GM23338 (cell line): ENCODE results near the gene ZNF593OS. TPM values are rescaled to one million over a fixed set of nuclear protein-coding genes. Genes with fewer than 3 reads are reported as not detected.

Experiments
- ATAC-seq: fragments of 200-7000 bp; cut with Tn5 transposase; 3 replicates; pipeline ENCODE4 v1.9.1; 2020
- DNase-seq: peaks from one replicate; pipeline ENCODE4 v3.0.0-alpha.2; 2015; ENCODE audit warnings: low spot score
- H2AFZ ChIP-seq: fragments of 200-600 bp; sonication (generic); 2 replicates; pipeline ENCODE4 v1.8.0; 2016; ENCODE audit warnings: antibody characterized with exemption, mild to moderate bottlenecking, moderate library complexity
- H3F3A ChIP-seq: fragments of 200-600 bp; sonication (generic); replicated peaks from 2 replicates; pipeline ENCODE4 v1.8.0; 2017; ENCODE audit warnings: antibody characterized with exemption, mixed run types, low read depth
- H3K27ac ChIP-seq: fragments of 200-600 bp; sonication (generic); 2 replicates; pipeline ENCODE4 v1.6.1; 2016; ENCODE audit warnings: low read depth
- H3K27me3 ChIP-seq: fragments of 200-600 bp; sonication (generic); 2 replicates; pipeline ENCODE4 v1.8.0; 2016; ENCODE audit warnings: mild to moderate bottlenecking, mixed run types, moderate library complexity; ENCODE audit not compliant: insufficient read depth
- H3K36me3 ChIP-seq: fragments of 200-600 bp; sonication (generic); 2 replicates; pipeline ENCODE4 v1.8.0; 2016; ENCODE audit warnings: mild to moderate bottlenecking; ENCODE audit not compliant: insufficient read depth
- H3K4me1 ChIP-seq: fragments of 200-600 bp; sonication (generic); 2 replicates; pipeline ENCODE4 v1.8.0; 2016; ENCODE audit warnings: mild to moderate bottlenecking, moderate library complexity; ENCODE audit not compliant: insufficient read depth
- H3K4me2 ChIP-seq: fragments of 200-600 bp; sonication (generic); 2 replicates; pipeline ENCODE4 v1.7.1; 2017; ENCODE audit warnings: mixed run types
- H3K4me3 ChIP-seq: fragments of 200-600 bp; sonication (generic); 2 replicates; pipeline ENCODE4 v1.6.1; 2016; ENCODE audit warnings: mixed run types
- H3K79me2 ChIP-seq: fragments of 200-600 bp; sonication (generic); replicated peaks from 2 replicates; pipeline ENCODE4 v1.8.0; 2017; ENCODE audit warnings: mild to moderate bottlenecking; ENCODE audit not compliant: insufficient read depth
- H3K9me2 ChIP-seq: fragments of 200-600 bp; sonication (generic); 2 replicates; pipeline ENCODE4 v1.8.0; 2017; ENCODE audit not compliant: insufficient read depth
- H4K20me1 ChIP-seq: fragments of 200-600 bp; sonication (generic); replicated peaks from 2 replicates; pipeline ENCODE4 v1.8.0; 2017; ENCODE audit warnings: mild to moderate bottlenecking; ENCODE audit not compliant: insufficient read depth
- H3K27ac Mint-ChIP-seq: 2 replicates; pipeline ENCODE4 v1.8.0; 2020; ENCODE audit warnings: inconsistent platforms, mild to moderate bottlenecking, moderate library complexity, mixed read lengths
- H3K27me3 Mint-ChIP-seq: 3 replicates; pipeline ENCODE4 v1.8.0; 2022; ENCODE audit warnings: low read depth, mild to moderate bottlenecking, moderate library complexity, mixed read lengths, inconsistent platforms; ENCODE audit not compliant: insufficient read depth, poor library complexity
- H3K36me3 Mint-ChIP-seq: 3 replicates; pipeline ENCODE4 v1.8.0; 2021; ENCODE audit warnings: low read depth, mild to moderate bottlenecking, inconsistent platforms, moderate library complexity, mixed read lengths
- H3K4me1 Mint-ChIP-seq: 3 replicates; pipeline ENCODE4 v1.8.0; 2020; ENCODE audit warnings: mild to moderate bottlenecking, inconsistent platforms, mixed read lengths
- H3K4me3 Mint-ChIP-seq: 3 replicates; pipeline ENCODE4 v1.8.0; 2021; ENCODE audit warnings: moderate library complexity, mild to moderate bottlenecking, inconsistent platforms, mixed read lengths
- H3K9me3 Mint-ChIP-seq: 3 replicates; pipeline ENCODE4 v1.8.0; 2020; ENCODE audit warnings: moderate library complexity, mild to moderate bottlenecking, inconsistent platforms, mixed read lengths
- CREB1 ChIP-seq: fragments of 250-450 bp; sonication (Bioruptor Pico); IDR thresholded peaks from 2 replicates; pipeline ENCODE4 v1.5.0; 2020; ENCODE audit warnings: low read depth, mild to moderate bottlenecking, moderate library complexity
- EZH2 ChIP-seq: fragments of 200-600 bp; sonication (generic); IDR thresholded peaks from one replicate; pipeline ENCODE4 v1.8.0; 2017; ENCODE audit warnings: antibody characterized with exemption, mild to moderate bottlenecking, low read depth; ENCODE audit not compliant: unreplicated experiment
- EZH2phosphoT487 ChIP-seq: fragments of 200-600 bp; sonication (generic); IDR thresholded peaks from one replicate; pipeline ENCODE4 v1.8.1; 2018; ENCODE audit warnings: antibody characterized with exemption; ENCODE audit not compliant: unreplicated experiment
- JUNB ChIP-seq: IDR thresholded peaks from one replicate; pipeline ENCODE4 v1.6.1; 2016; ENCODE audit warnings: antibody characterized with exemption; ENCODE audit not compliant: unreplicated experiment
- NANOG ChIP-seq: IDR thresholded peaks from 2 replicates; pipeline ENCODE4 v1.6.1; 2016; ENCODE audit warnings: antibody characterized with exemption, borderline replicate concordance
- POLR2AphosphoS5 ChIP-seq: IDR thresholded peaks from 2 replicates; pipeline ENCODE4 v1.6.1; 2016; ENCODE audit warnings: antibody characterized with exemption, low read depth
- STAT1 ChIP-seq: IDR thresholded peaks from one replicate; pipeline ENCODE4 v1.6.1; 2016; ENCODE audit warnings: antibody characterized with exemption; ENCODE audit not compliant: unreplicated experiment
- ZNF114 ChIP-seq: fragments of 250-450 bp; sonication (Bioruptor Pico); IDR thresholded peaks from 2 replicates; pipeline ENCODE4 v1.5.0; 2020; ENCODE audit warnings: mild to moderate bottlenecking, moderate library complexity
- ZNF331 ChIP-seq: fragments of 250-450 bp; sonication (Bioruptor Pico); IDR thresholded peaks from 2 replicates; pipeline ENCODE4 v1.5.0; 2020; ENCODE audit warnings: low read depth, mild to moderate bottlenecking, moderate library complexity
- polyA plus RNA-seq: library from polyadenylated mRNA; unstranded; fragments of >200 nt; fragmentation: Nextera tagmentation; extraction: Ambion mirVana; gene quantifications from 2 replicates; pipeline ENCODE4 v1.2.1, GENCODE V29; 2016
- total RNA-seq: library from RNA; depleted of rRNA; stranded (reverse); fragments of >200 nt; shearing (Covaris generic); gene quantifications from 2 replicates; pipeline ENCODE4 v1.2.3, GENCODE V29; 2014
- TF ChIP-seq, protein P1 (sequence below): fragments of 250-450 bp; sonication (Bioruptor Pico); IDR thresholded peaks from 2 replicates; pipeline ENCODE4 v1.5.0; 2020; ENCODE audit warnings: mild to moderate bottlenecking, moderate library complexity
- TF ChIP-seq, protein P2 (sequence below), 2 experiments: fragments of 200-600 bp in 1 of 2; sonication (generic) in 1 of 2; conservative IDR thresholded peaks; 2 replicates each; pipeline versions ENCODE4 v1.5.1 to v1.6.1; 2016 to 2017; ENCODE audit warnings: antibody characterized with exemption in 2 of 2, low read depth in 2 of 2, mild to moderate bottlenecking in 2 of 2, moderate library complexity in 1 of 2
- TF ChIP-seq, protein P3 (sequence below): IDR thresholded peaks from one replicate; pipeline ENCODE4 v1.6.1; 2018; ENCODE audit warnings: antibody characterized with exemption; ENCODE audit not compliant: unreplicated experiment
- TF ChIP-seq, protein P4 (sequence below): IDR thresholded peaks from 2 replicates; pipeline ENCODE4 v1.6.1; 2016; ENCODE audit warnings: antibody characterized with exemption

The ZNF593OS gene
- total and polyA plus RNA-seq, 2 experiments from 2014 or later, result 1.1 TPM; not detected in 1

DNA sequence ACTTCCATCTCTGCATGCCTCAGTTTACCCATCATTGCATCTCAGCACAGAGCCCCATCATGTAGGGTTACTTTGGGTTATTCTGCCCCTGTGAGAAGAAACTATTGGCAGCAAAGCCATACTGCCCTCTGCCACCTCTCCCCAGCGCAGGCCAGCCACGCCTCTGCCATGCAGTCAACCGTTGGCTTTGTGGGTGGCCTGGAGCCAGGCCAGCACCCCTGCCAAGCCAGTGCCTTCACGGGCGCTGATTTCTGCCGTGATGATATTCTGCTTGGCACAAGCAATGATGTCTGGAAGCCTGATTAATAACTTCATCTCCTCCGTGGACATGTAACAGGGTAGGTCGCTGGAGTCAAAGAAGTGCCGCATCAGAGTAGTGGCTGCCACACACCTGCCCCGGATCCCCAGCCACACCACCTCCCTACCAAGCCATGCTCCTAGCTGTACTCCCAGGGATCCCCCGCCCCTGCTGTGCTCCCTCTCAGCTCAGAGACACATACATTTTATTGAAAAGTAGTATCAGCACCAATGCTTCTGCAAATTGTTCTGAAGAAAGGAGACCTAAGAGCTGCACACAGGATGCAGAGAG is 47.4 kb upstream of the ZNF593OS start:
- no peaks in the 10 kb centered on the region for H3F3A ChIP-seq
- no peaks in the 10 kb centered on the region for H3K9me2 ChIP-seq
- H3K4me2 ChIP-seq, result no peak overlapping the region
- peaks cover 9% of the 10 kb centered on the region; the same call in 2 of the 3 replicates for H3K4me1 Mint-ChIP-seq
- H3K27me3 ChIP-seq, result peaks cover 27% of the 10 kb centered on the region
- no peaks in the 10 kb centered on the region for H3K79me2 ChIP-seq
- H3K27ac ChIP-seq, result no peak overlapping the region
- no peaks in the 10 kb centered on the region for H4K20me1 ChIP-seq
- no peak overlapping the region for H3K4me3 ChIP-seq
- H3K36me3 Mint-ChIP-seq, result no peaks in the 10 kb centered on the region
- TF ChIP-seq, protein P1, sequence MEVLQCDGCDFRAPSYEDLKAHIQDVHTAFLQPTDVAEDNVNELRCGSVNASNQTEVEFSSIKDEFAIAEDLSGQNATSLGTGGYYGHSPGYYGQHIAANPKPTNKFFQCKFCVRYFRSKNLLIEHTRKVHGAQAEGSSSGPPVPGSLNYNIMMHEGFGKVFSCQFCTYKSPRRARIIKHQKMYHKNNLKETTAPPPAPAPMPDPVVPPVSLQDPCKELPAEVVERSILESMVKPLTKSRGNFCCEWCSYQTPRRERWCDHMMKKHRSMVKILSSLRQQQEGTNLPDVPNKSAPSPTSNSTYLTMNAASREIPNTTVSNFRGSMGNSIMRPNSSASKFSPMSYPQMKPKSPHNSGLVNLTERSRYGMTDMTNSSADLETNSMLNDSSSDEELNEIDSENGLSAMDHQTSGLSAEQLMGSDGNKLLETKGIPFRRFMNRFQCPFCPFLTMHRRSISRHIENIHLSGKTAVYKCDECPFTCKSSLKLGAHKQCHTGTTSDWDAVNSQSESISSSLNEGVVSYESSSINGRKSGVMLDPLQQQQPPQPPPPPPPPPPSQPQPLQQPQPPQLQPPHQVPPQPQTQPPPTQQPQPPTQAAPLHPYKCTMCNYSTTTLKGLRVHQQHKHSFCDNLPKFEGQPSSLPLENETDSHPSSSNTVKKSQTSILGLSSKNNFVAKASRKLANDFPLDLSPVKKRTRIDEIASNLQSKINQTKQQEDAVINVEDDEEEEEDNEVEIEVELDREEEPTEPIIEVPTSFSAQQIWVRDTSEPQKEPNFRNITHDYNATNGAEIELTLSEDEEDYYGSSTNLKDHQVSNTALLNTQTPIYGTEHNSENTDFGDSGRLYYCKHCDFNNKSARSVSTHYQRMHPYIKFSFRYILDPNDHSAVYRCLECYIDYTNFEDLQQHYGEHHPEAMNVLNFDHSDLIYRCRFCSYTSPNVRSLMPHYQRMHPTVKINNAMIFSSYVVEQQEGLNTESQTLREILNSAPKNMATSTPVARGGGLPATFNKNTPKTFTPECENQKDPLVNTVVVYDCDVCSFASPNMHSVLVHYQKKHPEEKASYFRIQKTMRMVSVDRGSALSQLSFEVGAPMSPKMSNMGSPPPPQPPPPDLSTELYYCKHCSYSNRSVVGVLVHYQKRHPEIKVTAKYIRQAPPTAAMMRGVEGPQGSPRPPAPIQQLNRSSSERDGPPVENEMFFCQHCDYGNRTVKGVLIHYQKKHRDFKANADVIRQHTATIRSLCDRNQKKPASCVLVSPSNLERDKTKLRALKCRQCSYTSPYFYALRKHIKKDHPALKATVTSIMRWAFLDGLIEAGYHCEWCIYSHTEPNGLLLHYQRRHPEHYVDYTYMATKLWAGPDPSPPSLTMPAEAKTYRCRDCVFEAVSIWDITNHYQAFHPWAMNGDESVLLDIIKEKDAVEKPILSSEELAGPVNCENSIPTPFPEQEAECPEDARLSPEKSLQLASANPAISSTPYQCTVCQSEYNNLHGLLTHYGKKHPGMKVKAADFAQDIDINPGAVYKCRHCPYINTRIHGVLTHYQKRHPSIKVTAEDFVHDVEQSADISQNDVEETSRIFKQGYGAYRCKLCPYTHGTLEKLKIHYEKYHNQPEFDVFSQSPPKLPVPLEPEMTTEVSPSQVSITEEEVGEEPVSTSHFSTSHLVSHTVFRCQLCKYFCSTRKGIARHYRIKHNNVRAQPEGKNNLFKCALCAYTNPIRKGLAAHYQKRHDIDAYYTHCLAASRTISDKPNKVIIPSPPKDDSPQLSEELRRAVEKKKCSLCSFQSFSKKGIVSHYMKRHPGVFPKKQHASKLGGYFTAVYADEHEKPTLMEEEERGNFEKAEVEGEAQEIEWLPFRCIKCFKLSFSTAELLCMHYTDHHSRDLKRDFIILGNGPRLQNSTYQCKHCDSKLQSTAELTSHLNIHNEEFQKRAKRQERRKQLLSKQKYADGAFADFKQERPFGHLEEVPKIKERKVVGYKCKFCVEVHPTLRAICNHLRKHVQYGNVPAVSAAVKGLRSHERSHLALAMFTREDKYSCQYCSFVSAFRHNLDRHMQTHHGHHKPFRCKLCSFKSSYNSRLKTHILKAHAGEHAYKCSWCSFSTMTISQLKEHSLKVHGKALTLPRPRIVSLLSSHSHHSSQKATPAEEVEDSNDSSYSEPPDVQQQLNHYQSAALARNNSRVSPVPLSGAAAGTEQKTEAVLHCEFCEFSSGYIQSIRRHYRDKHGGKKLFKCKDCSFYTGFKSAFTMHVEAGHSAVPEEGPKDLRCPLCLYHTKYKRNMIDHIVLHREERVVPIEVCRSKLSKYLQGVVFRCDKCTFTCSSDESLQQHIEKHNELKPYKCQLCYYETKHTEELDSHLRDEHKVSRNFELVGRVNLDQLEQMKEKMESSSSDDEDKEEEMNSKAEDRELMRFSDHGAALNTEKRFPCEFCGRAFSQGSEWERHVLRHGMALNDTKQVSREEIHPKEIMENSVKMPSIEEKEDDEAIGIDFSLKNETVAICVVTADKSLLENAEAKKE, result no peak
- TF ChIP-seq, protein P2, sequence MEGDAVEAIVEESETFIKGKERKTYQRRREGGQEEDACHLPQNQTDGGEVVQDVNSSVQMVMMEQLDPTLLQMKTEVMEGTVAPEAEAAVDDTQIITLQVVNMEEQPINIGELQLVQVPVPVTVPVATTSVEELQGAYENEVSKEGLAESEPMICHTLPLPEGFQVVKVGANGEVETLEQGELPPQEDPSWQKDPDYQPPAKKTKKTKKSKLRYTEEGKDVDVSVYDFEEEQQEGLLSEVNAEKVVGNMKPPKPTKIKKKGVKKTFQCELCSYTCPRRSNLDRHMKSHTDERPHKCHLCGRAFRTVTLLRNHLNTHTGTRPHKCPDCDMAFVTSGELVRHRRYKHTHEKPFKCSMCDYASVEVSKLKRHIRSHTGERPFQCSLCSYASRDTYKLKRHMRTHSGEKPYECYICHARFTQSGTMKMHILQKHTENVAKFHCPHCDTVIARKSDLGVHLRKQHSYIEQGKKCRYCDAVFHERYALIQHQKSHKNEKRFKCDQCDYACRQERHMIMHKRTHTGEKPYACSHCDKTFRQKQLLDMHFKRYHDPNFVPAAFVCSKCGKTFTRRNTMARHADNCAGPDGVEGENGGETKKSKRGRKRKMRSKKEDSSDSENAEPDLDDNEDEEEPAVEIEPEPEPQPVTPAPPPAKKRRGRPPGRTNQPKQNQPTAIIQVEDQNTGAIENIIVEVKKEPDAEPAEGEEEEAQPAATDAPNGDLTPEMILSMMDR (conservative IDR thresholded peaks at IDR 0.05; ENCODE audit: low read depth in 2 of 2), result no peak
- no peak for TF ChIP-seq JUNB
- TF ChIP-seq ZNF114 (CRISPR knock-in tag), result no peak
- no peak for TF ChIP-seq POLR2AphosphoS5
- TF ChIP-seq ZNF331 (CRISPR knock-in tag), result no peak
- no peak for TF ChIP-seq EZH2phosphoT487
- TF ChIP-seq, protein P3, sequence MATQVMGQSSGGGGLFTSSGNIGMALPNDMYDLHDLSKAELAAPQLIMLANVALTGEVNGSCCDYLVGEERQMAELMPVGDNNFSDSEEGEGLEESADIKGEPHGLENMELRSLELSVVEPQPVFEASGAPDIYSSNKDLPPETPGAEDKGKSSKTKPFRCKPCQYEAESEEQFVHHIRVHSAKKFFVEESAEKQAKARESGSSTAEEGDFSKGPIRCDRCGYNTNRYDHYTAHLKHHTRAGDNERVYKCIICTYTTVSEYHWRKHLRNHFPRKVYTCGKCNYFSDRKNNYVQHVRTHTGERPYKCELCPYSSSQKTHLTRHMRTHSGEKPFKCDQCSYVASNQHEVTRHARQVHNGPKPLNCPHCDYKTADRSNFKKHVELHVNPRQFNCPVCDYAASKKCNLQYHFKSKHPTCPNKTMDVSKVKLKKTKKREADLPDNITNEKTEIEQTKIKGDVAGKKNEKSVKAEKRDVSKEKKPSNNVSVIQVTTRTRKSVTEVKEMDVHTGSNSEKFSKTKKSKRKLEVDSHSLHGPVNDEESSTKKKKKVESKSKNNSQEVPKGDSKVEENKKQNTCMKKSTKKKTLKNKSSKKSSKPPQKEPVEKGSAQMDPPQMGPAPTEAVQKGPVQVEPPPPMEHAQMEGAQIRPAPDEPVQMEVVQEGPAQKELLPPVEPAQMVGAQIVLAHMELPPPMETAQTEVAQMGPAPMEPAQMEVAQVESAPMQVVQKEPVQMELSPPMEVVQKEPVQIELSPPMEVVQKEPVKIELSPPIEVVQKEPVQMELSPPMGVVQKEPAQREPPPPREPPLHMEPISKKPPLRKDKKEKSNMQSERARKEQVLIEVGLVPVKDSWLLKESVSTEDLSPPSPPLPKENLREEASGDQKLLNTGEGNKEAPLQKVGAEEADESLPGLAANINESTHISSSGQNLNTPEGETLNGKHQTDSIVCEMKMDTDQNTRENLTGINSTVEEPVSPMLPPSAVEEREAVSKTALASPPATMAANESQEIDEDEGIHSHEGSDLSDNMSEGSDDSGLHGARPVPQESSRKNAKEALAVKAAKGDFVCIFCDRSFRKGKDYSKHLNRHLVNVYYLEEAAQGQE, result no peak
- no peak for TF ChIP-seq NANOG
- no peak for TF ChIP-seq STAT1
- no peak for TF ChIP-seq CREB1 (CRISPR knock-in tag)
- TF ChIP-seq, protein P4, sequence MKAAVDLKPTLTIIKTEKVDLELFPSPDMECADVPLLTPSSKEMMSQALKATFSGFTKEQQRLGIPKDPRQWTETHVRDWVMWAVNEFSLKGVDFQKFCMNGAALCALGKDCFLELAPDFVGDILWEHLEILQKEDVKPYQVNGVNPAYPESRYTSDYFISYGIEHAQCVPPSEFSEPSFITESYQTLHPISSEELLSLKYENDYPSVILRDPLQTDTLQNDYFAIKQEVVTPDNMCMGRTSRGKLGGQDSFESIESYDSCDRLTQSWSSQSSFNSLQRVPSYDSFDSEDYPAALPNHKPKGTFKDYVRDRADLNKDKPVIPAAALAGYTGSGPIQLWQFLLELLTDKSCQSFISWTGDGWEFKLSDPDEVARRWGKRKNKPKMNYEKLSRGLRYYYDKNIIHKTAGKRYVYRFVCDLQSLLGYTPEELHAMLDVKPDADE, result no peak
- no peak for TF ChIP-seq EZH2
- DNase-seq, result no peak
- 0 out of 2 replicates have a peak, but pooled peaks cover 8% of the 10 kb centered on the region for H3K4me1 ChIP-seq
- no peak overlapping the region for H3K4me3 Mint-ChIP-seq
- H2AFZ ChIP-seq, result no peak overlapping the region
- H3K36me3 ChIP-seq, result no peaks in the 10 kb centered on the region
- H3K27ac Mint-ChIP-seq, result no peak overlapping the region
- peaks cover 20% of the 10 kb centered on the region for H3K27me3 Mint-ChIP-seq
- ATAC-seq, result no peak
- H3K9me3 Mint-ChIP-seq, result no peaks in the 10 kb centered on the region
